ENCODE data around the gene ST8SIA6. TPM values are rescaled to one million over a fixed set of nuclear protein-coding genes. Genes with fewer than 3 reads are reported as not detected.
A peak's percentile ranks its signal among the peaks of the same experiment; 100 is the strongest.

The ST8SIA6 gene
- polyA plus RNA-seq, 6 donors from 2014 or later, result not detected

DNA sequence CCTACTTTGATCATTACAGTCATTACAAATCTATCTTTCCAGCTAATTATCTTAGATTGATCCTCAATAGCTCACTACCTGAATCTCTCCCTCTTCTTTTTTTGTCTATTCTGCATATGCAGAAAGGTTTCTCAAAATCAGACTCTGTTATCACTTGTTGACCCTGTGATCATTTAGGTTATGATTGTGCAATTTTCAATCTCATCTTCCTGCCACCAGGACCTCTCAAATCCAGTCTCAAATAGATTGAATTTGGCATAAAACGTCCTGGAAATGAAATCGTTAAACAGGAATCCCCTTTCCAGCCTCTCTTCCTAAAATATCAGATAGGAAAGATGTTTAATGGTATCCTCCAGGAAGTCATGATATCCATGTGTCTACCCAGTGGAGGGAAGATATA lies 96.6 kb downstream of the ST8SIA6 start:
- Mint-ChIP-seq H3K36me3 (no peaks in the 10 kb centered on the region), H3K4me1 (no peaks in the 10 kb centered on the region), H3K9me3 (peaks cover 0 to 10% (median 2%) of the 10 kb centered on the region in 7 donors), H3K4me3 (no peak overlapping the region), H3K27ac (no peak overlapping the region), H3K27me3 (peaks cover 0 to 11% (median 4%) of the 10 kb centered on the region in 3 donors)
- DNase-seq, result no peak
- no peak for ATAC-seq (ENCODE audit: low read depth in 2 of 2)

DNA sequence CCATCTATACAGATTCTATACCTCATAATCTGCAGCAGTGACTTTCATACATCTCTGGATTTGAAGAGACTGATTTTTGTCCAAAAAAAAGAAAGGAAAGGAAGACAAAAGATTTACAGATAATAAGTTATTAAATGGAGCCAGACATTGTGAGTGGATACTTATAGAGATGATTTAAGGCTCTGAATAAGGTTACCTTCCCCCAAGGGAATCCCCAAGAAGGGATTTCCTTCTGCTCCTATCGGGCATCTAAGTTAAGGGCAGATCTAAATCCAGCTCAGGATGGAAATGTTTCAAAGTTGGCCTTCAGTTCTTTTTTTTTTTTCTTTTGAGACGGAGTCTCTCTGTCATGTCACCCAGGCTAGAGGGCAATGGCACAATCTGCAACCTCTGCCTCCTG lies 97.6 kb downstream of the ST8SIA6 start:
- H3K9me3 Mint-ChIP-seq, result peaks cover 0 to 10% (median 2%) of the 10 kb centered on the region in 7 donors
- H3K36me3 Mint-ChIP-seq, result no peaks in the 10 kb centered on the region
- ATAC-seq (ENCODE audit: low read depth in 2 of 2), result no peak
- H3K27ac Mint-ChIP-seq, result no peak overlapping the region
- H3K27me3 Mint-ChIP-seq, result peaks cover 0 to 12% (median 4%) of the 10 kb centered on the region in 3 donors
- no peak overlapping the region for H3K4me3 Mint-ChIP-seq
- no peaks in the 10 kb centered on the region for H3K4me1 Mint-ChIP-seq
- no peak for DNase-seq

DNA sequence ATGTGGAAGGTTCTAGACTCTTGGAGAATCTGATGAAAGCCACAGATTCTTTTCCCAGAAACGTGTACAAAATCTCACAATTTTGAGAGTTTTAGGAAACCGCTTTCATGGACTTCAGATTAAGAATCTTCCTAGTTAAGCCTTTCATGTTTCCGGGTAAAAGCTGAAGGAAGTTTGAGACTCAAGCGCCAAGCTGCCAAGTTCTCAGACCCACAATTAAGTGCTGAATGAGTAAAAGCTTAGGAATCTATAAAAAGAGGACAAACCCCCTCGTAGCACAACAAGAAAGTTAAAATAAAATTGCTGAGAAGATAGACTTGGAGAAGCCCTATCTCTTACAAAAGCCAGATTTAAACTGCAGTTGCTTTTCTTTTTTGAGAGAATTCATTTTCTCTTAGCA lies 99.6 kb downstream of the ST8SIA6 start:
- H3K36me3 Mint-ChIP-seq, result no peaks in the 10 kb centered on the region
- no peak overlapping the region for H3K4me3 Mint-ChIP-seq
- peaks cover 0 to 10% (median 4%) of the 10 kb centered on the region in 7 donors for H3K9me3 Mint-ChIP-seq
- H3K27ac Mint-ChIP-seq, result no peak overlapping the region
- H3K27me3 Mint-ChIP-seq, result peaks cover 0 to 17% (median 6%) of the 10 kb centered on the region in 3 donors
- ATAC-seq (ENCODE audit: low read depth in 2 of 2) (no peak), DNase-seq (no peak)
- no peaks in the 10 kb centered on the region for H3K4me1 Mint-ChIP-seq

DNA sequence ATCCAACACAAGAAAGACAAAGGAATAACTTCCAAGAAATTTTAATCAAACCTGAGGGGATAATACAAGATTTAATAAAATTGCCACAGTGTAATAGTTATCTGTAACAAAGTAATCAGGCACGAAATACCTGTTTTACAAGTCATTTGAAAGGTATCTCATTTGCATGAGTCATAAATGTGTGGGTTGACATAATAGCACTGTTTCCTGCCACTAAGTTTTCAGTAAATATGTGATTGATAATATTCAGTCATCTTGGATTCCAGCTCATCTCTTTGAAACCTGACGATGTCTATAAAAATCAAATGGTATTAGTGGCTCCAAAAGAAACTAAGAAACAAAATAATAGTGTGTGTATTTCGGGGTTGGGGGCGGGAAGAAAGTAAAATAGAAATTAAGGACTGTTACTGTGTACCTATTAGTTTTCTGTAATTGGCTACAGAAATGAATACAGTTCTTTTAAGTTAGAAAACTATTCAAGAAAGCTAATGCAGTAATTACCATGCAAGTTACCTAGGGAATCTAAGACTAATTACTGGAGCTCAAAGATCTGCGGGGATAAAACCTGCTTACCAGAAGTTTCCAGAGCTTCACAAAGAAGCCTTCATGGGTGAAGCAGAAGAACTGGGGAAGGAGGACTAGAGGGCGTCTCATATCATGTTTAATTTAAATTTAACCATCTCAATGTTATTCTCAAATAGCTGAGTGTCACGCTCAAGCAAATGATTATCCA lies 100.7 kb downstream of the ST8SIA6 start:
- no peak for DNase-seq
- no peaks in the 10 kb centered on the region for H3K4me1 Mint-ChIP-seq
- peaks cover 0 to 17% (median 8%) of the 10 kb centered on the region in 3 donors for H3K27me3 Mint-ChIP-seq
- no peak overlapping the region for H3K4me3 Mint-ChIP-seq
- ATAC-seq (ENCODE audit: low read depth in 2 of 2), result no peak
- no peaks in the 10 kb centered on the region for H3K36me3 Mint-ChIP-seq
- H3K9me3 Mint-ChIP-seq, result peaks cover 0 to 10% (median 4%) of the 10 kb centered on the region in 7 donors
- H3K27ac Mint-ChIP-seq, result no peak overlapping the region

DNA sequence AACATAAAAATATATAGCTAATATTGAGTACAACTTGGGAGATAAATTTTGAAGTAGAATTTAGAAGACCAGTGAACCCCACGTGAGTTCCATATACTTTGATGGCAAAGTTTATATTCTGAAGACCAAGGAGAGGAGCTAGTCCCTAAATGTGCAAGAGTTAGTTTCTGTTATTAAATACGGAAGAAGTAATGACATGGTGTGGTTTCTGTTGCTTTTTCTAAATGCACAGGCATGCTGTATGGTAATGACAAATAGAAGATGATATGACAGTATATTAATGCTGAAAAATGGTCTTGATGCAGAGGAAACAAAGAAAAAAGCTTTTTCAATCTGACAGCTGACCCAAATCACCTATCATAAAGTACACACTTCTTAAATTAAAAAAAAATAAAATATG lies 101.8 kb downstream of the ST8SIA6 start:
- DNase-seq, result no peak
- Mint-ChIP-seq H3K4me1 (no peaks in the 10 kb centered on the region), H3K4me3 (no peak overlapping the region), H3K36me3 (no peaks in the 10 kb centered on the region), H3K27ac (no peak overlapping the region), H3K27me3 (peaks cover 0 to 8% (median 6%) of the 10 kb centered on the region in 3 donors), H3K9me3 (peaks cover 0 to 7% (median 3%) of the 10 kb centered on the region in 7 donors)
- ATAC-seq (ENCODE audit: low read depth in 2 of 2), result no peak

DNA sequence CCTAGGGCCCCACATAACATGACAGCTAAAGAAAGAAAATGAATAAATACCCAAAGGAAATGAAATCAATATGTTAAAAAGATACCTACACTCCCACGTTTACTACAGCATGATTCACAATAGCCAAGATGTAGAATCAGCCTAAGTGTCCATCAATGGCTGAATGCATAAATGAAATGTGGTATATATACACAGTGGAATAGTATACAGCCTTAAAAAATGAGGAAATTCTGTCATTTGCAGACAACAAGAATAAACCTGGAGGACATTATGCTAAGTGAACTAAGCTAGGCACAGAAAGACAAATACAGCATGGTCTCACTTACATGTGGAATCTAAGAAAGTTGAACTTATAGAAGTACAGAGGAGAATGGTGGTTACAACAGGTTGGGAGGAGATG lies 102.9 kb downstream of the ST8SIA6 start:
- H3K4me1 Mint-ChIP-seq, result no peaks in the 10 kb centered on the region
- H3K4me3 Mint-ChIP-seq, result no peak overlapping the region
- DNase-seq (no peak), ATAC-seq (ENCODE audit: low read depth in 2 of 2) (no peak)
- H3K27ac Mint-ChIP-seq, result no peak overlapping the region
- no peaks in the 10 kb centered on the region for H3K36me3 Mint-ChIP-seq
- H3K27me3 Mint-ChIP-seq, result peaks cover 0 to 8% (median 5%) of the 10 kb centered on the region in 3 donors
- H3K9me3 Mint-ChIP-seq, result peaks cover 0 to 7% (median 3%) of the 10 kb centered on the region in 7 donors

DNA sequence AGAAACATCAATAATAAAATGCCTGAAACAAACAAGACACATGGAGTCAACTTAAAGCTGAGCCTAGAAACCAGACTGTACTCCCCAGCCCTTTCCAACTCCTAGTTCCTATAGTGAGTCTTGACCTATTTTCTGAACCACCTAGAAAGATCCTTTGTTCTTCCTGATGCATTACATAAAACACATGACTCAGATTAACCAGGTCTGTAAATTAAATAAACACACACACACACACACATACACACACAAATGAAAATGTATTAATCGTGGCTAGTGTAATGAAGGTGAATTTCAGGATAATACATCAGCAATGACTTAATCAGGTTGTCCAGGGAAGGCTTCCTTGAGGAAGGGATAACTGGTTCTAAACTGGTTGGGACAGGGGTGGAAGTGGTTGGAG lies 104.7 kb downstream of the ST8SIA6 start:
- Mint-ChIP-seq H3K36me3 (no peaks in the 10 kb centered on the region), H3K4me1 (no peaks in the 10 kb centered on the region), H3K4me3 (no peak overlapping the region), H3K9me3 (peaks cover 0 to 7% (median 3%) of the 10 kb centered on the region in 7 donors), H3K27ac (no peak overlapping the region), H3K27me3 (peaks cover 5 to 14% (median 9%) of the 10 kb centered on the region in 3 donors)
- ATAC-seq (ENCODE audit: low read depth in 2 of 2) (no peak), DNase-seq (no peak)

DNA sequence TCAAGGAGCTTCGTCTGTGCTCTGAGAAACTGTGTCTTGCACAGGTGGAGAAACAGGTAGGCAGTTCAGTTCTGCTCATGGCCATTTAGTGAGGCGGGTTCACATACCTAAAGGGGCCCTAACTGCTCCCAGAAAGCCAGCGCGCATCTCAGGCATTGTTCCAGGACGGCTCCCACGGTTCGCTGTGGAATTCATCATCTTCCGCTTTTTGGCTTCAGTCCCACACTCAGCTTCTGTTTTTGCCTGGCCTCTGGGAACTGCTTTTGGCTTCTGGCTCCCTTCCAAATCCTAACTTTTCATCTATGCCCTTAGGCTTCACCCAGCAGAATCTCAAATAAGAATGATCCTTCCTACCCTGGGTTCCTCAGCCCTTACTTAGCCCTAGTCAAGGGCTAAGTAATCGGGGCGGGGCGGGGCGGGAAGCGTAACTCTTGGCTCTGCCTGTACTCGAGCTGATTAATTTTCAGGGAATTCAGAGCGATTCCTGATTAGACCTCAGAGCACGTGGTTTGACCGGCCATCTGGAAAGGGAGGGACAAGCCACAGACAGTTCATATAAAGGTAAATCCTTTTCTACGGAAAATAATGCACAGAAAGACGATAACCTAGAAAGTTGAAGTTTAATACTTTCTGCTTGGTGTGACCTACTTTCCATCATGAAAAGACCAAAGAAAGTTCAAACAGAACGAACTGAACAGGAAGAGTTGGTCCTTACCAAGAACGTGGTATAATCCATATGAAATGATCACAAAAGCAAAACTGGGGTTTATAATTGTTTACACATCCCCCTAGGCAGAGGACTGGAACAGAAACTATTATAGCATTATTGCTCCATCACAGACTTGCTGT lies 105.7 kb downstream of the ST8SIA6 start:
- DNase-seq (no peak), ATAC-seq (ENCODE audit: low read depth in 2 of 2) (no peak)
- peaks cover 5 to 10% (median 9%) of the 10 kb centered on the region in 3 donors for H3K27me3 Mint-ChIP-seq
- H3K27ac Mint-ChIP-seq, result no peak overlapping the region
- H3K4me1 Mint-ChIP-seq, result no peaks in the 10 kb centered on the region
- no peak overlapping the region for H3K4me3 Mint-ChIP-seq
- H3K9me3 Mint-ChIP-seq, result peaks cover 0 to 7% (median 3%) of the 10 kb centered on the region in 7 donors
- no peaks in the 10 kb centered on the region for H3K36me3 Mint-ChIP-seq

DNA sequence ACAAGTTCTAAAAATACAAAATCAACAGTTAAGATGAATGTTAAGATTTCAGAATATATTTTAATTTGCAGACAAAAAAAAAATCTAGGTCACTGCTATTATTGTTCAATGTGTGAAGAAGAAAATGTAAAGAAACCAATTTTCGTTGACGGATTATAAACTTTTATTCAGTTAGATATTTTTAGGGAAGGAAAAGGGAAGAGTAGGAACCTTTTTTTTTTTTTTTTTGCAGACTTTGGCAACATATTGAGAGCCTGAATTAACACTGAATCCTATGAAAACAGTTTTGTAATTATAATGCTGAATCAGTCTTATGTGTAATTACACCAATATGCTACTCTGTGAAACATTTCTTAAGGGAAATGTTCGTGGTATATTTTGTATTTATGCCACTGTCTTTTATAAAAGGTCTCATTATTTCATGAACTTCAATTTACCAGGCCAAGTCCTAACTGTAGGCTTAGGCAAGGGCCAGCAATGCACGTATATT lies 106.3 kb downstream of the ST8SIA6 start:
- Mint-ChIP-seq H3K36me3 (no peaks in the 10 kb centered on the region), H3K27ac (no peak overlapping the region), H3K9me3 (peaks cover 0 to 8% (median 3%) of the 10 kb centered on the region in 7 donors), H3K4me1 (no peaks in the 10 kb centered on the region), H3K27me3 (peaks cover 5 to 15% (median 15%) of the 10 kb centered on the region in 3 donors), H3K4me3 (no peak overlapping the region)
- no peak for DNase-seq
- ATAC-seq (ENCODE audit: low read depth in 2 of 2), result no peak

DNA sequence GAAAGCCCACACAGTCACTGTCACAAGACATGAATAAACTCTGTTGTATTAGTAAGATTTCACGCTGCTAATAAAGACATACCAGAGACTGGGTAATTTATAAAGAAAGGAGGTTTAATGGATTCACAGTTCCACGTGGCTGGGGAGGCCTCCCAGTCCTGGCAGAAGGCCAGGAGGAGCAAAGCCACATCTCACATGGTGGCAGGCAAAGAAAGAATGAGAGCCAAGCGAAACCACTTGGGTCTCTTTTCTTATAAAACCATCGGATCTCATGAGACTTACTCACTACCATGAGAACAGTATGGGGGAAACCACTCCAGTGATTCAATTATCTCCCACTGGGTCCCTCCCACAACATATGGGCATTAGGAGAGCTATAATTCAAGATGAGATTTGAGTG lies 110.2 kb downstream of the ST8SIA6 start:
- Mint-ChIP-seq H3K27ac (no peak overlapping the region), H3K4me3 (no peak overlapping the region), H3K27me3 (peaks cover 0 to 23% (median 11%) of the 10 kb centered on the region in 3 donors), H3K9me3 (peaks cover 7 to 24% (median 17%) of the 10 kb centered on the region in 7 donors), H3K36me3 (peaks cover 5 to 17% of the 10 kb centered on the region in 2 donors), H3K4me1 (no peaks in the 10 kb centered on the region)
- no peak for ATAC-seq (ENCODE audit: low read depth in 2 of 2)
- no peak for DNase-seq

DNA sequence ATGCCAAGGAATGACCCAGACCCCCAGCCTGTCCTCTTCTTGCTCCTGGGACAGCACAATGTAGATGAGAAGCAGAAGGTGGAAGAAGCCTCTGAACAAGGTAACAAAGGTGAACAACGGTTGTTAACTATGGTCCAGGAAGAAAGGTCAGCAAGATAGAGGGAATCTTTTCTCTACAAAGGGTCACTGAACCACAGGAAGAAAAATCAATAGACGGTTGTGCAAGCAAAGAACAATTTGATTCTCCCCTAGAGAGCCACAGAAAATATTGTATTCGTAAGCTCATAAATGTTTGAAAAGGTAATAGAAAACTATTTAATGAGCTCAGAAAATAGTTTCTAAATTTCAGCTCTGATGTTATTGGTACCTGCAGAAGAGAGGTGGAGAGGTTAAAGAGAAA lies 111.3 kb downstream of the ST8SIA6 start:
- Mint-ChIP-seq H3K27me3 (peaks cover 0 to 23% (median 11%) of the 10 kb centered on the region in 3 donors), H3K9me3 (peaks cover 7 to 32% (median 17%) of the 10 kb centered on the region in 7 donors), H3K4me3 (no peak overlapping the region), H3K27ac (no peak overlapping the region), H3K4me1 (no peaks in the 10 kb centered on the region), H3K36me3 (peaks cover 5 to 17% of the 10 kb centered on the region in 2 donors)
- ATAC-seq (ENCODE audit: low read depth in 2 of 2), result no peak
- DNase-seq, result no peak

DNA sequence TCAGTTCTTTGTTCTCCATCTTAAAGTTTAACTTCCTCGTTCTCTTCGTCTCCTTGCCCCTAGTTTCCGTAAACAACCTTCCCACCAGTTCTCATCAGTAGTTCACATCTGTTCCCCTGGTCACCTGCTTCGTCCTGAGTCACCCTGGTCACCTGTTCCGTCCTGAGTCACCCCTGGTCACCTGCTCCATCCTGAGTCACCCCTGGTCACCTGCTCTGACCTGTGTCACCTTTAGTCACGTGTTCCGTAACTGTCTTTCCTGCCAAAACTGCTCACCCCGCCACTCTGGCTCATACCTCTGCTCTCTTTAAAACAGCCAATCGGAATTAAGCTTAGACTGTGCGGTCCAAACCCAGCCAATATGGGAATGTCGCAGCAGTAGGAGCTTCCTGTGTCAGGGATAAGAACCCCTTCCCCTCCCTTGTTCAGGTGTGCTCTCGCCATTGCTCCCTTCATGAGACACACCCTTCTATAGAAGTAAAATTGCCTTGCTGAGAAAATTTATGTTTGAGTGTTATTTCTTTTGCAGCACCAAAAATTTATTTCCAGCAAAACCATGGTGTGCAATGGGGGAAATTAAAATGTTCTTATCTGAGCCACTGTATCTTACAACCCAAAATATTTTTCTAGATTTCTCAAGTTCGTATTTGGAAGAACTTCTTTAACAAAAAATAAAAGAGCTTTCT lies 114.1 kb downstream of the ST8SIA6 start:
- Mint-ChIP-seq H3K9me3 (peaks cover 7 to 32% (median 17%) of the 10 kb centered on the region in 7 donors), H3K27ac (peak overlapping the region in 1 of 6 donors; percentile 44), H3K36me3 (peaks cover 10 to 17% of the 10 kb centered on the region in 2 donors), H3K4me3 (no peak overlapping the region), H3K4me1 (no peaks in the 10 kb centered on the region), H3K27me3 (peaks cover 5 to 19% (median 7%) of the 10 kb centered on the region in 3 donors)
- ATAC-seq (ENCODE audit: low read depth in 2 of 2) (no peak), DNase-seq (no peak)

DNA sequence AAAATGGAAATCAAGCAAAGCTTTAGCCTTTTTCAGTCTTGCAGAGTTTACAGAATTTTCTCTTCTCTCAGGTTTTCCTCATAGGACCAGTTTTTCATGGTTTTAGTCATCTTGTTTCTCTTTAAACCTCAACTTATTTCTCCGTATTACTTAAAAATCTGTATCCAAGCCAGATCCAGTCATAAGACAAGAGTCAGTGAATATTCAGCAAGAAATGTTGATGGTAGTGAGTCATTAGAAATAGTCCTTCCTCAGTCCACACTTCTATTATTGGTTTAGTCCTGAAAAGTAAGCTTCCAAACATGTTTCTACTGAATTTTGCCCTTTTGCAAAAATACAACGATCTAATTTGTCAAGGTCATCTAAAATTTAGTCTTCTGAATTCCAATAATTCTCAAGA lies 119.3 kb downstream of the ST8SIA6 start:
- Mint-ChIP-seq H3K4me1 (peaks cover 0 to 3% (median 0%) of the 10 kb centered on the region in 3 donors), H3K36me3 (peaks cover 4 to 7% of the 10 kb centered on the region in 2 donors), H3K27ac (no peak overlapping the region), H3K4me3 (no peak overlapping the region), H3K9me3 (peaks cover 1 to 17% (median 6%) of the 10 kb centered on the region in 7 donors), H3K27me3 (peaks cover 5 to 7% (median 6%) of the 10 kb centered on the region in 3 donors)
- DNase-seq (no peak), ATAC-seq (ENCODE audit: low read depth in 2 of 2) (no peak)

Measured in naive B cell (primary cell).